Measurements from ENCODE around the gene LOC128125822.

Gene LOC128125822

DNA sequence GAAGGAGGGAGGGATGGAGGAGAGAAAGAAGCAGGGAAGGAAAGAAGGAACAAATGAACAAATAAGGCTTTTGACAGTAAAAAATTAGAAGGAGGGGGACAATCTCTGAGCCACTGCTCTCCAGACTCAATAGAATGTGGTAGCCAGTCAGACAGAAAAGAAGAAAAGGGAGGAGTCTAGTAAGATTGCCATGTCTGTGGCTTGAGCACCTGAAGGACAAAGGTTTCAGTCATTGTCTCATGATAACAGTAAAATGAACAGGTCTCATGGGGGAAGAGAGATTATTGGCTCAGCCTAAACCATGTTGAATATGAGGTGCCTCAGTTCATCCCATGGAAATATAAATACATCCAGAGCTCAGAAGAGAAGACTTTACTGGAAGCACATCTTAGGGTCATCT is 14.0 kb upstream of the LOC128125822 start:
- no peak for DNase-seq

DNA sequence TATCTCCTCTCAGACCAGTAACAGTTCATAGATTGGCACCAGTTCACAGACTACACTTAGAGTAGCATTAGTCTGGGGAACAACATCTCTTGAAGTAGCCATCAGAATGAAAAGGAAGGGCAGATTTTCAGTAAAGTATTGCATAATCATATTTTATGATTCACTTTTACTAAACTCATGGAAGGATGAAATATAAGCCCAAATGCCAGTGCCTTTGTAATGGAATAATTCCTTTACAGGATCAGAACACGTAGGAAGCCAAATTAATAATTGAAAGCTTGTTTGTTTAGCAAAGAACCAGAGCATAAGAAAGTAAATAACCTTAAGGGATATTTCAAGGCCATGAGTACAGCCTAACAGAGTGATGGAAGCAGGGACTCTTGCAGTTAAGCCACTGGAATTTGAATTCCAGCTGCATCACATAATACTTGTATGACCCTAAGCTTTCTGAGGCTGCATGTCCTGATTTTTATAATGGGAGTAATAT is 11.4 kb upstream of the LOC128125822 start:
- peak; percentile 74 for DNase-seq

DNA sequence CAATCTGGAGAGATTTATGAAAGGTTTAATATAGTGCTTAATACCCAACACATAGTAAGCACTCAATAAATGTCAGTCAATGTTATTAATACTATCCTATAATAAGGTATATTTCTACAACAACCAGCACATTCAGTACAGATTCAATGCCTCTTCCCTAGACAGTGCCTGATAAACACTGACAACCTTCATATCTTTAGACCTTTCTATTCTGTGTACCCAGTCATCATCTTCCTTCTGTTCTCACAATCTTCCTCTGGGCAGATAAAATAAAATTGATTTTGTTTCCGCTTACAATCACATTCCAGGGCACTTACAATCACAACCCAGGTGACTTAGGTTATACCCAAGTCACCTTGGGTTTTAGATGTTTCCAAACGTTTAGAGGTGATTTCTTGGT is 11.0 kb upstream of the LOC128125822 start:
- no peak for DNase-seq

DNA sequence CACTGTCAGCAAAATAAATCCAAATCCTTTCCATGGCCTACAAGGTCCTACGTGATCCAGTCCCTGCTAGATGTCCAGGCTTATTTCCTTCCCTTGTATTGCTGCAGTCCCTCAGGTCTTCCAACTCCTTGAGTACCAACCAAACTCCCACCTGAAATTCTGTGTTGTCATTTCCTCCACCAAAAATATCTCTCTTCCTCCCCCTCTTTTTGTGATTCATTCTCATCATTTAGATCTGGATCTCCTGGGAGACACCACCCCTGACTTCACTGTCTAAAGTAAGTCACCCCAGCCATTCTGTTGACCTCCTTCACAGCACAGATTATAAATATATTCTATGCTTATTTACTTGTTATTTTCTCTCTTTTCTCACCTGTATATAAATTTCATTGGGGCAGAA is 9.0 kb upstream of the LOC128125822 start:
- no peak for DNase-seq

DNA sequence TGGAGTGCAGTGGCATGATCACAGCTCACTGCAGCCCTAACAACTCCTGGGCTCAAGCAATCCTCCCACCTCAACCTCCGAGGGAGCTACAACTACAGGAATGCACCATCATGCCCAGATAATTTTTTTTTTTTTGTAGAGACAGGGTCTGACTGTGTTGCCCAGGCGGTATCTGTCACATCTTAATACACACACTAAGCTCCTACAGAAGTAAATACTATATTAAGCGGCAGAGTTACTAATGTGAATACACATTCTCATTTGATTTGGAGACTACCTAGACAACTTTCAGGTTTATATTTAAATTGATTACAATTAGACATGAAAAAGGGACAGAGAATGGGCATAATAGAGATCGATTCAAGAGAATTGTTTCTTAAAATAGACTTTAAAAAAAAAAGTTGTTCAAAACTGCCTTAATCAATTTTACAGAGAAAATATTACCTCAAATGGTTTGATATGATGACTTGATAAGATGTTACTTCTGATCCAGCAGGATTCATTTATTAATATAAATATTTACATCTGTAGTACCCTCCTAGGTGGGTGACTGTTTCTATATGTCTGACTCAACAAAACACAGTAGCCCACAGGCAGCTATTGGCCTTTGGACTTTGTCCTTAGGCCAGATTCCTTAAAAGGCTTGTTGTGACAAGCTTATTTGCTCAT is 7.1 kb upstream of the LOC128125822 start:
- no peak for DNase-seq

DNA sequence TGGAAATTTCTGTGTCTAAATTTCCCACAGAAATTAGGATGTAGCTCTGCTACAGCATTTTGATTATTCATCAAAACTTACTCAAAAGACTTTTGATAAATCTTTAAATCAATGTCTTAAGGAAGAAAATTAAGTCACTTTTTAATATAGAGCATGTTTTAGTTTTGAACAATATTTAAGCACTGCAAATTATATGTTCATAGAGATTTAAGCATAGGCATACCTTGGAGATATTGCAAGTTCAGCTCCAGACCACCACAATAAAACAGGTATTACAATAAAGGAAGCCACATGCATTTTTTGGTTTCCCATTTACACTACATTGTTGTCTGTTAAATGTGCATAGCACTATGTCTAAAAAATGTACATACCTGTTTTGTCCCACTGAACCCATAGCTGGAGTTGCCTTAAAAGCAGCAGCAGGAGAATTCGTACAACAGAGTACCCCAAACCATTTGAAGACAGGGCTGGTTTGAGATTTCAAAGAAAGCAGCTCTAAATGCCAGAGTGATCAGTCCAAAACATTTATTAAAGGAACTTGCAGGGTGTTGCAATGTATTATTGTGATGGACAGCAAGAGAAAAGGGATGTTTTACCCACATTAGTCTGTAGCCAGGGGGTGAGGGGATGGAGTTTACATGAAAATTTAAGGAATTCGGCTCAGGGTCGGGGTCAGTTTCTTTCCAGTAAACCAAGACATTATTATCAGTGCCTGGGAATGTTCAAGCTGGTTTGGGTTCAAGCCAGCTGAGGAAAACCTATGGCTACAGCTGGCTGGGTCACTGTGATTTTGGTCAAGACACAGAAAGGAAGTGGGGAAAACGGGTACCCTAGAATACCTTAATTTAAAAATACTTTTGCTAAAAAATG is 6.3 kb upstream of the LOC128125822 start:
- peak; percentile 91 for DNase-seq

DNA sequence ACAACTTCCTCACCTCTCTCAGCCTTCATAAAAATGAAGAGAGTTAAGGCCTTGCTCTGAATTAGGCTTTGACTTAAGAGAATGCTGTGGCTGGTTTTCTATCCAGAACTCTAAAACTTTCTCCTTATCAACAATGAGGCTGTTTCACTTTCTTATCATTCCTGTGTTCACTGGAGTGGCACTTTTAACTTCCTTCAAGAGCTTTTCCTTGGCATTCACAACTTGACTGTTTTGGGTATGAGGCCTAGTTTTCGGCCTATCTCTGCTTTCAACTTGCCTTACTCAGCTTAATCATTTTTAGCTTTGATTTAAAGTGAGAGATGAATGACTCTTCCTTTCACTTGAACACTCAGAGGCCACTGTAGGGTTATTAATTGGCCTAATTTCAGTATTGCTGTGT is 4.3 kb upstream of the LOC128125822 start:
- no peak for DNase-seq

DNA sequence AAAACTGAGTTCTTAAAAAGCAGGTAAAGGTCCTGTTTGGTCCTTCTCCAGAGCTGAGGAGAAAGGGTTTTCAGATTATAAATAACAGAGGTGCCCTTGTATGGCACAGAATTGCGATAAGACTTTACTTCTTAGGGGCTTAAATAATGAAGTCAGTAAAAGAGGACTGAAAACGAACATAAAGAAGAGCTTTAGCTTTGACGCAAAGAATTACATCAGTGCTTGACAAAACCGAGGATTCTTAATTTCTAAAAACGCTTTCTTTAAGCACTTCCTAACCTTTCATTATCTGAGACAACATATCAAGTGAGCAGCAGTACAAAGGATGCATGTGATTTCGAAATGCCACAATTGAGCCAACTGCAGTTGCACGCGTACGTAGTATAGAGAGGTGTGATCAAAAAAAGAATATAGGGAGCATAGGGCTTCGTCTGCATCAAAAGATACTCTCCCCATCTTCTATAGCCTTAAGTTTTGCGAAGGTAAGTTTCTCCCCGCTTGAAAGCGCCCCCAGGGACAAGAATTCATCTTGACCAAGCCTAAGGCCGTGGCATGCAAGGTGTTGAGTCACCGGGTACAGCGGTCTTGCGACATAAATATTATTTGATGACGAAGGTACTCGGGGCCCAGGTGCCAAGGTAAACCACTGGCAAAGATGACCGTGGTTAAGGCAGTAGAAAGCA is 778 bp upstream of the LOC128125822 start:
- peak; percentile 76 for DNase-seq

DNA sequence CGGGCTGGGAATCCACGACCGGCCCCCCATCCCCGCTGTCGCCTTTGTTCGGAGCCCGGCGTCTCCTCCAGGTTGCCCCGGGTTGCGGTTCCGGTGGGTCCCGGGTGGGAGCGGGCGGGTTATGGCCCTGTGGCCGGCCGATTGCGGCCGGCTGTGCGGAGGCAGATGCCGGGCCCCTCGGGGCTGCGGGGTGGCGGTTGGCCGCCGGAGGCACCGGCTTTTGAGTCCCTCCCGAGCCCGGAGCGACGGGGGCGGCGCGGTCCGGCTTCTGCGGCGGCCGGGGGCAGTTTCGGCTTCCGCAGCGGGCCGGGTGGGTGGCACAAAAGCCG is 431 bp downstream of the LOC128125822 start:
- DNase-seq: no peak

DNA sequence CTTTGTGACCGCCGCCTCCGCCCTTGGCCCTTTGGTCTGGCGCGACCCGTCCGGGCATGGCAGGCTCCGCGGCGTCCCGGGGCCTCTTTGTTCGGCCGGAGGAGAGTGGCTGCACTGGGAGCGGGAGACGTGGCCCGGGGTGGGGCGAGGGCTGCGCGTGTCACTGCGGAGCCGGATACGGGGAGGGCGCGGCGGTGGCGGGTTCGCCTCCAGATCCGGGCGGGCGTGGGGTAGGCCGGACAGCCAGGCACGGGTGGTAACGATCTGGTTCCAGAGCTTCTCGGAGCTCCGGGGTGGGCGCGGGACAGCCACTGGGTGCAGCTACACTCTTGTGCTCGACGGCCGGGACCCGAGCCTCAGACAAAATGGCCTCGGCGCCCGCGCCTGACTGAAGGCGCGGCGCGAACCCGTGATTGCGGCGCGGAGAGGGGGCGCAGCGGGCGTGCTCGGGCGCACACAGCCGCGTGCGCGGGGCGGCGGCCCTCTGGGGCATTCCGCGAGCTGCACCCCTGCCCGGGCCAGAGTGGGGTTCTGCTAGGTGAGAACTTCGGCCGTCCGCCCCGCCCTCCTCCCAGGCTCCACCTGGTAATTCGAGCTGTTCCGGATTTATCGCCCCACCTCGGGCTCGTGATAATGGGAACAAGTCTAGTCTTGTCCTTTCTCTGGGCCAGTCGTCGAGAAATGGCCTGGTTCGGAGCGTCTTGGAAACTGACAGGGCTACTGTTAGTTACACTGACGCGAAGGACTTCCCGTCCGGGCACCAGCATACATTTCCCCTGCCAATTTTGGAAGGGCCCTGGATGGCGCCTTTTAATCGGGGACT is 1.0 kb downstream of the LOC128125822 start:
- DNase-seq: peak; percentile 56

DNA sequence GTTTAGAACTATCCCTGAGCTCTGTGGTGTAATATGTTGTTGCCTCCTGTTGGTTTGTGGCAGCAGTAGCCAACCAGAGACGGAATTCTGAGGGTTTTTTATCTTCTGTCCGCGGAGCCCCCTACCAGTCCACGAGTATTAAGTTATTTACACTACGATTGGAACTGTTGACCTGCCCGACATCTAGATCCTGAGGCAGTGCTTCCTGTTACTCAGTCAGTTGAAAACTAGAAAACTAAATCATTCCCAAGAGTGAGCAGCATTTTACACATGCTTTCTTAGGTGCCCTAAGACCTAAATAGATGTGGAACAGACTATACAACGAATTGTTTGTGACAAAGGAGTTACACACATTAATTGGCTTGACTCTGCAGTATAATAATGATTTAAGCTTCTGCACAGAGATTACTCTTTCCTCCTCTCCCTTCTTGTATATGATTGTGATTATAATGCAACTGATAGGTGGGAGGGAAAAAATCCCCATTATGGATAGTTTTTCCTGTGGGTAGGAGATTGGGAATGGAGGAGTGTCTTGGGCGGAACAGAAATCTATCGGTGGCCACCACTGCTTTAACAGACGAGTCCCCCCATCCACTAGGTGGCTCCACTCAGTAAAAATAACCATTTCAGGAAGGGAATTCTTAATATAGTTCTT is 1.7 kb downstream of the LOC128125822 start:
- peak; percentile 55 for DNase-seq

DNA sequence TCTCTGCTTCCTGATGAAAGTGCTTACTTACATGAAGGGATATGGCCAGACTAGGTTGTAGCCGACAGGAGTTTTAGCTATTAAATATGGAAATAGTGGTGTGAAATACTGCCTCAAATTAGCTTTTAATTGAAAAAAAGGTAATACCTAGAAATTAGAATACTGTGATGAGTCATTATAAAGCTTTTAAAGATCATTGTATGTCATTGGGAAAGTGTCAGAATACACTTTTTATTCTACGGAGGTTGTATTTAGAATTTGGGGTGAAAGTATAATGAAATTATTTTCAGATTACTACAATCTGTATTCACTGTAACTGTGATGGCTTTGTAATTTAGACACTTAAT is 2.2 kb downstream of the LOC128125822 start:
- no peak for DNase-seq

DNA sequence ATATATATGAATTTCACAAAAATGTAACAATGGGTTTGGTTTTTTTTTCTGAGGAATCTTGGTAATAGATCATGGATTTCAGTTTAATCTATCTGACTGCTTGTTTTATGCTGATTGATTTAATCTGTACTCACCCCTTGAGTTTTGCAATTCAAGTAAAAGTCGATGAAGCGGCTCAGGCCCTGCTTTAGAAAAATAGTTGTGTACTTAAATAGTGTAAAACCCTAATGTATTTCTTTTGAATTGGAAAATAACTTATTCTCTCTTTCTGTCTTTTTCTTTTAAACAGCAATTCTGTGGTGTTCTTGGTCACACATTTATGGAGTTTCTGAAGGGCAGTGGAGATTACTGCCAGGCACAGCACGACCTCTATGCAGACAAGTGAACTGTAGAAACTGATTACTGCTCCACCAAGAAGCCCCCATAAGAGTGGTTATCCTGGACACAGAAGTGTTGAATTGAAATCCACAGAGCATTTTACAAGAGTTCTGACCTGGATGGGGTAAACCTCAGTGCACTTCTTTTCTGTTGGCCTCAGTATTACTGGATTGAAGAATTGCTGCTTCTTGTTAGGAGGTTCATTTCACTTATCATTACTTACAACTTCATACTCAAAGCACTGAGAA is 4.0 kb downstream of the LOC128125822 start:
- DNase-seq: no peak

DNA sequence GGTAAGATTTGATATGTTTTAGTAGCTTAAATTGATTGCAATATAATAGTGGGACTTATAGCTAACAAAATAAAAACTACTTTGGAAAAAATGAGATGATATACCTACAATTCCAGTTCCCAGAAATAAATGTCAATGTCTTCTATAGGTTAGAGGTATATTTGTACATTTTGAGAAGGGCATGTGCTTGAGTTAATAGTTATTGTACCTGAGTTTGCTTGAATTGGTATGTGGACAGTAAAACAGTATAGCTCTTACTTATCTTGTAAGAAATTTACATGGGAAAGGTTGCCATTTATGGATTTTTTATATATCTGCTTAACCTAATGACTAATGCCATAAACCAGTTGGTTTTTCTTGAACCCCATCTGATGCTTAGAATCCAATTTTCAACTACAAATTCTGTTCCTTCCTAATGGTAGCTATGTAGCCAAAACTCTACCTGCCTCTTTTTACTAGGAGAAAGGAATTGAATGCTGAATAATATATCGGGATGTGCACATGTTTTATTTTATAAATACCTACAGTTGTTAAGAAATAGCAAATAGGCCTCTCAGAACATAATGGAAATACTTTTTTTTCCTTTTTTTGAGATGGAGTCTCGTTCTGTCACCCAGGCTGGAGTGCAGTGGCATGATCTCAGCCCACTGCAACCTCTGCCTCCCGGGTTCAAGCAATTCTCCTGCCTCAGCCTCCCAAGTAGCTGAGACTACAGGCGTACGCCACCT is 4.9 kb downstream of the LOC128125822 start:
- no peak for DNase-seq

DNA sequence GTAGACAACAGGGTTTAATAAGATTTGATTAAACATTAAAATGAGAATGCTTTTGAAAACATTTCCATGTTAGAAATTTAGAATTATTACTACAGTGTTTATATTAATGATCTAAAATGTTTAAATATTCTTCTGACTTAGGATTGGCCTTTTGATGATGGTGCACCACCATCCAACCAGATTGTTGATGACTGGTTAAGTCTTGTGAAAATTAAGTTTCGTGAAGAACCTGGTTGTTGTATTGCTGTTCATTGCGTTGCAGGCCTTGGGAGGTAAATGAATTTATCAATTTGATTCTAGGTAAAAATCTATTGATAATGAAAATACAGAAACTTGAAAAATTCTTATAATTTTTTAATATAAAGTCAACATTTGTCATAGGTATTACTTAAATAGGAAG is 6.5 kb downstream of the LOC128125822 start:
- no peak for DNase-seq

DNA sequence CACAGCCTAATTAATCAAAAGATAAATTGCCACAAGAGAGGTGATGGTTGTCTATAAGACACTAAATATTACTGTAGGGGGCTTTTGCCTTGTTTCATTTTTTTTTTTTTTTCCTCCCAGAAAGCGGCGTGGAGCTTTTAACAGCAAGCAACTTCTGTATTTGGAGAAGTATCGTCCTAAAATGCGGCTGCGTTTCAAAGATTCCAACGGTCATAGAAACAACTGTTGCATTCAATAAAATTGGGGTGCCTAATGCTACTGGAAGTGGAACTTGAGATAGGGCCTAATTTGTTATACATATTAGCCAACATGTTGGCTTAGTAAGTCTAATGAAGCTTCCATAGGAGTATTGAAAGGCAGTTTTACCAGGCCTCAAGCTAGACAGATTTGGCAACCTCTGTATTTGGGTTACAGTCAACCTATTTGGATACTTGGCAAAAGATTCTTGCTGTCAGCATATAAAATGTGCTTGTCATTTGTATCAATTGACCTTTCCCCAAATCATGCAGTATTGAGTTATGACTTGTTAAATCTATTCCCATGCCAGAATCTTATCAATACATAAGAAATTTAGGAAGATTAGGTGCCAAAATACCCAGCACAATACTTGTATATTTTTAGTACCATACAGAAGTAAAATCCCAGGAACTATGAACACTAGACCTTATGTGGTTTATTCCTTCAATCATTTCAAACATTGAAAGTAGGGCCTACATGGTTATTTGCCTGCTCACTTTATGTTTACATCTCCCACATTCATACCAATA is 7.8 kb downstream of the LOC128125822 start:
- no peak for DNase-seq

DNA sequence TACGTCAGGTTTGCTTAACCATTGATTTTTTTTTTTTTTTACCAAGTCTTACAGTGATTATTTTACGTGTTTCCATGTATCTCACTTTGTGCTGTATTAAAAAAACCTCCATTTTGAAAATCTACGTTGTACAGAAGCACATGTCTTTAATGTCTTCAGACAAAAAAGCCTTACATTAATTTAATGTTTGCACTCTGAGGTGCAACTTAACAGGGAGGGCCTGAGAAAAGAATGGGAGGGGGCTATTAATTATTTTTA is 8.4 kb downstream of the LOC128125822 start:
- DNase-seq: no peak

DNA sequence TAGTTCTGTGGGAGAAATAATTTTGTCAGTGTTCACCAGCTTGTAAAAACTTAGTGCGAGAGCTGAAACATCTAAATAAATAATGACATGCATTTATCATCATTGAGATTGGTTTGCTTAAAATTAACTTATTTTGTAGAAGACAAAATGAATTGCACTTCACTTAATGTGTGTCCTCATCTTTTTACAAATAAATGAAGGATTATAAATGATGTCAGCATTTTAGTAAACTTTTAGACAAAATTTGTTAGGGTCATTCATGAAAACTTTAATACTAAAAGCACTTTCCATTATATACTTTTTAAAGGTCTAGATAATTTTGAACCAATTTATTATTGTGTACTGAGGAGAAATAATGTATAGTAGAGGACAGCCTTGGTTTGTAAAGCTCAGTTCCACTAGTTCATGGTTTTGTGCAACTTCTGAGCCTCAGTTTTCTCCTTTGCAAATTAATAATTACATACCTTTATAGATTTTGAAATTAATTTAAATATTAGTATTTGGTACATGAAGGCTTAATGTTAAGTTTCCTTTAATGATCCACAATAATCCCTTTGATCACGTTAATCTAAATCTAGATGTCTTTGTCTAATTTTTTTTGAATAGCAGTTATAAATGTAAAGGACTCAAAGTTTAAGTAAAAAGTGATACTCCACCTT is 9.2 kb downstream of the LOC128125822 start:
- DNase-seq: no peak

DNA sequence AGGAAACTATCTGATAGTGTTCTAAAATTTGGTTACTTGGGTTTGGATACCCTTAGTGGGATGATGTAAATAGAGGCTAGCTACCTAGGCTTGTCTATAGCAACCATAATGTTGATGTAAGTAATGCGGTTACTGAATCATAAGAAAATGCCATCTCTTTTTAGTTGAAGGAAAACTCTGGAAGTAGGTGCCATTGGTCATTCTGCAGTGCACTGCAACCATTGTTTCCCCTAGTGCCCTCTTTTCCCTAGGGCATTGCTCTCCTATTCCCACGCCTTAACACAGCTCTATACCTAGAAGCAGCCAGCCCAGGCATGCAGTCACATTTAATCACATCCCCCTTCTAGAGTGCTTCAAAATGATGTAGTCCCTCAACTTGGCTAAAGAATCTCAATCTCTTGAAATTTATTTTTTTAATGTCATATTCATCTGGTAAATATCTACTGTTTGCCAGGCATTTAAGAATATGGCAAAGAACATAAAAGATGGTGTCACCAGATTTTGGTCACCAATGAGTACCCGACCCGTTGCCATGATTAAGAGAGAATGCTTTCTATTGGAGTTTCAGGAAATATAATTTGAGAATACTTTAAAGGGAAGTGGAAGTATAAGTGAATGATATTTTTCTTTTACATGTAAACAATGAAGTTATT is 10.4 kb downstream of the LOC128125822 start:
- no peak for DNase-seq

DNA sequence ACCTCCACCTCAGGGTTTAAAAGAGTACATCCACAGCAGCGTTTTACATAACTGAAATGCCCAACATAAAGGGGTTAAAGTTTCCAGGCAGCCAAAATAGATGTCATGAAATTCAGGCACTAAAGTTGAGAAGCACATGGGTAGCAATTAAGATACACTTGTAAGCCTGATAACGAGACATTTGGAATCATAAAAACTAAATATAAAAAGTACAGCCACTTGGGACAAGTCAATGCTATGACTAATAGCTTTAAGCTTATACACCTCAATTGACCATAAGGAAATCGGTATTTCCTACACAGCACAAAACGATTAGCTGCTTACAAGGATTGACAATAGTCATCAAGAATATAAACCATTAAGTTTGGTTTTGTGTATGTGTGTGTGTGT is 11.8 kb downstream of the LOC128125822 start:
- no peak for DNase-seq

All from fibroblast of upper back skin (primary cell).